ENCODE results near the gene UCHL5.

DNA sequence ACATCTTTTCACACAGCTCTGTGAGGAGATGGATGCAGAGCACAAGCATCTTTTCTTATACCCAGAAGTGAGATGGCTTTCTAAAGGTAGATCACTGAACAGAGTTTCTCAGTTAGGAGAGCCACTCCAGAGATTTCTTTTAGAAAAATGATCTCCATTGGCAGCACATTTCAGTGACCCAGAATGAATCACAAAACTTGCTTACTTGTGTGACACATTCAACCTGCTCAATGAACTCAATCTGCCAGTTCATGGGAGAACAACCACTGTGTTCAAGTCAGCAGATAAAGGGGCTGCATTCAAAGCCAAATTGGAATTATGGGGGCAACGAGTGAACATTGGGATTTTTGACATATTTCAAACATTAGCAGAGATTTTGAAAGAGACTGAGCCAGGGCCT is 78.3 kb downstream of the UCHL5 start:
- TF ChIP-seq, protein P1, sequence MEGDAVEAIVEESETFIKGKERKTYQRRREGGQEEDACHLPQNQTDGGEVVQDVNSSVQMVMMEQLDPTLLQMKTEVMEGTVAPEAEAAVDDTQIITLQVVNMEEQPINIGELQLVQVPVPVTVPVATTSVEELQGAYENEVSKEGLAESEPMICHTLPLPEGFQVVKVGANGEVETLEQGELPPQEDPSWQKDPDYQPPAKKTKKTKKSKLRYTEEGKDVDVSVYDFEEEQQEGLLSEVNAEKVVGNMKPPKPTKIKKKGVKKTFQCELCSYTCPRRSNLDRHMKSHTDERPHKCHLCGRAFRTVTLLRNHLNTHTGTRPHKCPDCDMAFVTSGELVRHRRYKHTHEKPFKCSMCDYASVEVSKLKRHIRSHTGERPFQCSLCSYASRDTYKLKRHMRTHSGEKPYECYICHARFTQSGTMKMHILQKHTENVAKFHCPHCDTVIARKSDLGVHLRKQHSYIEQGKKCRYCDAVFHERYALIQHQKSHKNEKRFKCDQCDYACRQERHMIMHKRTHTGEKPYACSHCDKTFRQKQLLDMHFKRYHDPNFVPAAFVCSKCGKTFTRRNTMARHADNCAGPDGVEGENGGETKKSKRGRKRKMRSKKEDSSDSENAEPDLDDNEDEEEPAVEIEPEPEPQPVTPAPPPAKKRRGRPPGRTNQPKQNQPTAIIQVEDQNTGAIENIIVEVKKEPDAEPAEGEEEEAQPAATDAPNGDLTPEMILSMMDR (conservative IDR thresholded peaks at IDR 0.05; ENCODE audit: low read length) = no peak
- TF ChIP-seq EZH2phosphoT487 (IDR thresholded peaks at IDR 0.05; ENCODE audit: borderline replicate concordance, low read depth, low read length) = no peak
